HG02884 (cell line): ENCODE data around the gene GATB.

Experiments
- ATAC-seq: cut with Tn5 transposase; IDR thresholded peaks from one replicate; pipeline ENCODE4 v1.9.1; 2021; ENCODE audit warnings: mild to moderate bottlenecking, moderate library complexity; ENCODE audit not compliant: unreplicated experiment

Gene GATB

DNA sequence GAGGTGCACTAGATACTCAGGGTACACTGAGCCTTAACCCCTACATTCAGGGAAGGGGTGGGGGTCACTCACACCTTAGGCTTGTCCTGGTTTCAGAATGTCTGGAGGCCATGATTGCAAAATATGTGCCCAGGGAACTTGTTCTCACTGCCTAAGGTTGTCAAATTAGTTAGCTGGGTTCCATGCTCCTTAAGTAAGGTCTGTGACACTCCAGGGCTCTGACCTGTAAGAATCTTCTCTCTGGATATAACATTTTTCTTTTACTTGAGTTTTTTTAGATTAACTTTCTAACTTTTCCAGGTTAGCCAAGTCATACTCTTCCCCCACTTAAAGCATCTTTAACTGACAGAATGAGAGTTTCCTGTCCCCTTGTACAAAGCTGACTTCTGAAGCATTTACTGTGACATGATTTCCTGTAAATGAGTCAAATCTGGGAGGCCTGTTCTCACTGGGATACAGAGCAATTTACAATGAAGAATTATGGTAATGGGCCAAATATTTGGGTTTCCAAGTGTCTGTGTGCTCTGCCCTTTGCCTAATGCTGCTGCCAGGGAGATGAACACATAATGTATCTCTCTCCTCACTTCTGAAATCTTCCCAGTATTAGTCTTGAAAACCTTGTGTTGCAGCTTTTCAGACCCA, 101.7 kb downstream of the GATB start:
- no peak for ATAC-seq

- no peak for ATAC-seq
Observed at GRCh38 chr4:151657896-151658295, 102.9 kb downstream of the GATB start.

DNA sequence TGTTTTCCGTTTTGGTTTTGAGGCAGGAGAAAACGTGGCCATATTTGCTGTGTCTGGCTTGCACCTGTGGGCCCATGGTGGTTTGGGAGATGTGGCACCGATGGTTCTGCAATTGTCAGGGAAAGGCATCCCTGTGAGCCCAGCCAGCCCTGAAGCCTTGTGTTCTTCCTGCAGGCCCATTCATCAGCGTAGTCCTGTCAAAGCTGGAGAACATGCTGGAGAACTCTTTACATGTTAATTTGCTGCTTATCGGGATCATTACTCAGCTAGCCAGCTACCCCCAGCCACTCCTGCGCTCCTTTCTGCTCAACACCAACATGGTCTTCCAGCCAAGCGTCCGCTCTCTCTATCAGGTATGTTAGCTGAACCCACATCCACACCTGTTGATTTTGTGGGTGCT, 104.7 kb downstream of the GATB start:
- ATAC-seq, result no peak

DNA sequence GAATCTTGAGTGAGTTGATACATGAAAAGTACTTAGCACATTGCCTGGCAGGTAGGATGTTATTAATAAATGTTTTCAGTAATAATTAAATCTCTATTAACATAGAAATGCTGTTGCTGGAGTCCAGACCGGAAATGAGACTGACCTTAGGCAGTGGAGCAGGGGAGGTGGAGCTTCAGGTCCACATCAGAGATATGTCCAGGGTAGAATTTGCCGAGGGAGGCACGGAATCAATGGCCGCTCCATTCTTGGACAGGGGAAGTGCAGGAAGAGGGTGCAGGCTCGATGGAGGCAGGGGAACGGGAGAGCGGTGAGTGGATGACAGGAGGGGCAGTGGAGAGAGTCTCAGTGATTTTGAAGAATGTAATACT, 107.3 kb downstream of the GATB start:
- no peak for ATAC-seq

GRCh38 chr4:151652841-151653547, 107.8 kb downstream of the GATB start:
- no peak for ATAC-seq

GRCh38 chr4:151651496-151651895, 109.3 kb downstream of the GATB start:
- no peak for ATAC-seq

GRCh38 chr4:151649479-151649878, 111.3 kb downstream of the GATB start:
- ATAC-seq, result no peak

DNA sequence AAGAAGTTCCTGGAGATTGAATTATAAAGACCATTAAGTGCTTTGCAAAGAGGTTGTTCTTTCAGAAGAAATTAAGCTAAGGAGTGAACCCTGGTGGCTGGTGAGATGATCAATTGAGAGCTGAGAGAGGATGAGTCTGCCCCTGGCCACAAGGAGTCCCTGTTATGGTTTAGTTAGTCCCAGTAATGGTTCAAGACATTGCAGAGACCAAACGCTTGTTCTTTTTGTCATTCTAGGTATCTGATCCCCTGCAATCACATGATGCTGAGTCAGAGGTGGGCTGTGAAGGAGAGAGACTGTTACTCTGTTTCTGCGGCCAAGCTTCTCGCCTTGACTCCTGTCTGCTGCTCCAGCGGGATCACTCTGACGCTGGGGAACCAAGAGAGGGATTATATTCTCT, 114.5 kb downstream of the GATB start:
- no peak for ATAC-seq

GRCh38 chr4:151644622-151645021, 116.2 kb downstream of the GATB start:
- ATAC-seq, result no peak

DNA sequence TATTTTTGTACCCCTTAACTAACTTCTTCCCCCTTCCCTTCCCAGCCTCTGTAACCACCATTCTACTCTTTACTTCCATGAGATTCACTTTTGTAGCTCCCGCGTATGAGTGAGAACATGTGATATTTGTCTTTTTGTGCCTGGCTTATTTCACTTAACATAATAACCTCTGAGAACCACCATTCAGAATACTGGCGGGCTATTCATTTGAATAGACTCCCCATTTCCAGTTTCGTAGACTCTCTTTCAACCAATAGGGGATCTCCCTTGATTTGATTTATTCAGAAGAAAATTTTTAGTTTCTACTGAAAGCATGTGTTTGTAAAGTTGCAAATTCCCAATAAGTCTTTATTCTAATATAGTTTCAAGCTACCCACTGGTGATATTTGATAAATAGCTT, 117.2 kb downstream of the GATB start:
- no peak for ATAC-seq

DNA sequence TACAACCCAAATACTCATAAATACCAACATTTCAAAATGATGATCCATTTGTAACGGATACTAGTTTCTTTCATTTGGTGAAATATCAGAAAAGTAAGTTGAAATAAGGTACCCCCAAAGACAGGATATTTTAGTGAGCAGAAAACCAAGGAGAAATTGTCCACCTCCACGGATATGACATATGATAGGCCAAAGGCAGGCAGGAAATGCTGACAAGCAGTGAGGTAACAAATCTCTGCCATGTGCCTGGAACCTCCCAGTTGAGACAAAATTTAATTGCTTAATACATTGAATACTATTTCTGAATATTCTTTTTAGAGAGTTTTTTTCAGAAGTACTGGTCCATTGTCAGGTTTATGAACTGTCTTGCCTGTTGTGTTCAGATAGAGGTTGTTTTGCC, 118.8 kb downstream of the GATB start:
- no peak for ATAC-seq

GRCh38 chr4:151641167-151641566, 119.6 kb downstream of the GATB start:
- ATAC-seq, result no peak

DNA sequence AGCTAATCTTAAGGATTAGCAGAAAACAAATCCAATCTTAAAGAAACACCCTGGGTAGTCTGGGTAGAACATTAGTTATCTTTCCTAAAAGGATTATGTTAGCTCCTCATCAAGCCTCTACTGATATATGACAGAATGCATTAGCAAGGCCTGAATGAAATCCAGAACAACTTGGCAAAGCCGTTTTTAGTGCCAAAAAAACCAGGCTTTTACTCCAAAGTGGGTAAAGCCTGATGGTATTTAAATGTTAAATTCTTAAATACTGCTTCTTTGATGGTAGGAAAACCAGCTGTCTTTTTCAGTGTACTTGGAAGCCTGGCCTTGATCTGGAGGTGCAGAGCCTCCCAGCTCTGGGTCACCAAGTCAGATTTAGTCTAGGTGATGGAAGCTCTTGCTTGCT, 120.4 kb downstream of the GATB start:
- ATAC-seq, result no peak

GRCh38 chr4:151638295-151638858, 122.4 kb downstream of the GATB start:
- no peak for ATAC-seq

GRCh38 chr4:151631349-151631748, 129.5 kb downstream of the GATB start:
- no peak for ATAC-seq

- no peak for ATAC-seq
Observed at GRCh38 chr4:151629097-151629783, 131.6 kb downstream of the GATB start.

DNA sequence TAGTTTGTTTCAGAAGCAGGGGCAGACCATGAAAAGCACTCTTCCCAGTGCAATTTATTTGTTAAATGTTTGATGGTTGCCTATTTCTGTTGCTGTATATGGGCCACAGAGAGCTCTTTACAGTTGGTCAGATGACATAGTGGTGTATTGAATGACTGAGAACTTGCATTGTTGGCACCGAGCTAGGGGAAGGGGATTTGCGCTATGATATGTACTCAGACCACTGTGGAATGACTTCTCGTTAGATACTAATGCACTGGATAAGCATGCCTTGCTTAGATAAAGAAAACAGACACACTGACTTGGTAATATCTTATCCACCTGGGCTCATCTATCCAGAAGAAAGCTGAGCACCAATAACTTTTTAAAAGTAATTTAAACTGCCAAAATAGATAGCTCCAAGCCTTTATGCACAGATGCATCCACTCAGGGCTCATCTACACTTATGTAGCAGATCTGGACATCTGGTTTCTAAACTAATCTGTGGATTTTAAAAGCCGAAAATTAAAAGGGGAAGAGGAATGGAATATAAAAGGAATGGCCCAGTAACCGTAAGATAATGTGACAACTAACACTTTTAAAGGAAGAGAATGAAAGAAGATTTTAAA, 132.7 kb downstream of the GATB start:
- no peak for ATAC-seq

GRCh38 chr4:151627491-151627890, 133.3 kb downstream of the GATB start:
- ATAC-seq, result no peak

GRCh38 chr4:151626751-151627150, 134.1 kb downstream of the GATB start:
- ATAC-seq, result no peak

- ATAC-seq, result no peak
Observed at GRCh38 chr4:151626228-151626627, 134.6 kb downstream of the GATB start.
